ENCODE data around the gene AXIN2. TPM values are rescaled to one million over a fixed set of nuclear protein-coding genes. Genes with fewer than 3 reads are reported as not detected.

AXIN2 gene
- total RNA-seq, 1 donor from 2014 or later, result 53.4 TPM

DNA sequence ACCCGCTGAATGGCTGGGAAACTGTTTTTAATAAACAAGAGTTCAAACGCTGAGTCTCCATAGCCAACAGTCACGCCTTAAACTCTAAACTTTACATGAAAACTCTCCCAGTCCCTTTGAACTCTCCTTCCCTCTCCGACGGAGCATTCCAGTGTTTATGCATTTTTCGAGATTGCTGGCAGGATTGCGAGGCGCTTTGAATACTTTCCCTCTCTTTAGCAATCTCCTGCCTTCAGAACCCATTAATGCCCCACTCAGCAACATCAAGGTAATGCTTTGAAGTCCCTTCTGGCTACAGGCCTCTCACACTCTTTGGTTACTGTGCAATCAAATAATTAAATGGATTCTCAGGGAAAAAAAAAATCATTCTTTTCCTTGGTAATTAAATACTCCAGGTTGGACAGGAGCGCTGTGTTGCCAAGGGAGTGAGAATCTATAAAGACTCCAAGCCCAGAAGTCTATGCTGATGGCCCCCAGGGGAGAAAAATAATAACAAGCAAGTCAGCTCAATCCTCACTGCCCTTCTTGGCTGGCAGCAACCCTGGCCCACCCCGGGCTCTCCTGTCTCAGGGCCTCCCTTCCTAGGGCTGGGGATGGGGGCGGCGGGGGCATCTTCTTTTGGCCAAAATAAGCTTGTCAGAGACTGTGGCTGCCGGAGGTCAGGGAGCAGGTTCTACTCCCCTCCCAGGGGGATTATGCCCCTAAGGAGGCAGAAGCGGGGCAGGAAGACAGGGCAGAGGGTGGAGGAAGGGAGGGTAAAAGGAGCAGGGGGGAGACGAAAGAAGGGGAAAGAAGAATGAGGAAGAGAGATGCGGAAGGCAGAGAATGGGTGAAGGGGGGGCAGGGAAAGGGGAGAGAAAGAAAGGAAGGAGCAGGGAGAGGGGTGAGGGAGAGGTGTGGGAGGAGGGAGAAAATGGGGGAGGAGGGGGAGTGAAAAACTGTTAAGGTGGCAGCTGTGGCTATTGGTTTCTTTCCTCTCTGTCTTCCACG, 45.2 kb downstream of the AXIN2 start:
- H3K27ac ChIP-seq, result peak overlapping the region; percentile 81
- intact Hi-C loops (cut with DNase I), result no loop called here
- no peaks in the 10 kb centered on the region for H3K36me3 ChIP-seq
- H3K9me3 ChIP-seq, result no peaks in the 10 kb centered on the region
- ATAC-seq (peak; percentile 82 to 88), DNase-seq (no peak)
- no peak overlapping the region for H3K4me3 ChIP-seq
- TF ChIP-seq, protein P1, sequence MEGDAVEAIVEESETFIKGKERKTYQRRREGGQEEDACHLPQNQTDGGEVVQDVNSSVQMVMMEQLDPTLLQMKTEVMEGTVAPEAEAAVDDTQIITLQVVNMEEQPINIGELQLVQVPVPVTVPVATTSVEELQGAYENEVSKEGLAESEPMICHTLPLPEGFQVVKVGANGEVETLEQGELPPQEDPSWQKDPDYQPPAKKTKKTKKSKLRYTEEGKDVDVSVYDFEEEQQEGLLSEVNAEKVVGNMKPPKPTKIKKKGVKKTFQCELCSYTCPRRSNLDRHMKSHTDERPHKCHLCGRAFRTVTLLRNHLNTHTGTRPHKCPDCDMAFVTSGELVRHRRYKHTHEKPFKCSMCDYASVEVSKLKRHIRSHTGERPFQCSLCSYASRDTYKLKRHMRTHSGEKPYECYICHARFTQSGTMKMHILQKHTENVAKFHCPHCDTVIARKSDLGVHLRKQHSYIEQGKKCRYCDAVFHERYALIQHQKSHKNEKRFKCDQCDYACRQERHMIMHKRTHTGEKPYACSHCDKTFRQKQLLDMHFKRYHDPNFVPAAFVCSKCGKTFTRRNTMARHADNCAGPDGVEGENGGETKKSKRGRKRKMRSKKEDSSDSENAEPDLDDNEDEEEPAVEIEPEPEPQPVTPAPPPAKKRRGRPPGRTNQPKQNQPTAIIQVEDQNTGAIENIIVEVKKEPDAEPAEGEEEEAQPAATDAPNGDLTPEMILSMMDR (IDR thresholded peaks at IDR 0.05), result no peak
- peaks cover 19% of the 10 kb centered on the region for H3K4me1 ChIP-seq
- no peaks in the 10 kb centered on the region for H3K27me3 ChIP-seq (ENCODE audit: low read depth)

DNA sequence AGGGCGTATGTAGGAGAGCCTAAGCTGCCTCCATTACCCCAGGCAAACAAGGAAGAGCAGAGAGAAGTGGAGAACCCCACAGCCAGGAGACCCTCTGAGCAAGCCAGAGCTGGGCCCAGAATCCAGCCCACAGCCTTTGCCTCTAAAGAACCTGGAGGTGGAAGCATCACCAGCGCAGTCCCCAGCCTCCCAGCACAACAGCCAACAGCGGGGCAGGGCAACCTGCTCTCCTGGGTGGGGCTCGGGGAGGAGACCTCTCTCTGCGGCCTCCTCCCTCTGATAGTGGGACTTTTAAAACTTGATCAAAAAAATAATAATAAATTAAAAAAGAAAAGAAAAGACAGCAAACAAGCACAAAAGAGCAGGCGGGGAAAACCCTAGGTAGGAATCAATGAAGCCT, 45.9 kb downstream of the AXIN2 start:
- Histone ChIP-seq H3K36me3 (no peaks in the 10 kb centered on the region), H3K4me1 (peaks cover 19% of the 10 kb centered on the region), H3K27ac (peak overlapping the region; percentile 81), H3K9me3 (no peaks in the 10 kb centered on the region), H3K27me3 (ENCODE audit: low read depth) (no peaks in the 10 kb centered on the region), H3K4me3 (no peak overlapping the region)
- intact Hi-C loops (cut with DNase I), result no loop called here
- DNase-seq (no peak), ATAC-seq (peak; percentile 44 to 54)
- TF ChIP-seq, protein P1 (IDR thresholded peaks at IDR 0.05), result no peak

DNA sequence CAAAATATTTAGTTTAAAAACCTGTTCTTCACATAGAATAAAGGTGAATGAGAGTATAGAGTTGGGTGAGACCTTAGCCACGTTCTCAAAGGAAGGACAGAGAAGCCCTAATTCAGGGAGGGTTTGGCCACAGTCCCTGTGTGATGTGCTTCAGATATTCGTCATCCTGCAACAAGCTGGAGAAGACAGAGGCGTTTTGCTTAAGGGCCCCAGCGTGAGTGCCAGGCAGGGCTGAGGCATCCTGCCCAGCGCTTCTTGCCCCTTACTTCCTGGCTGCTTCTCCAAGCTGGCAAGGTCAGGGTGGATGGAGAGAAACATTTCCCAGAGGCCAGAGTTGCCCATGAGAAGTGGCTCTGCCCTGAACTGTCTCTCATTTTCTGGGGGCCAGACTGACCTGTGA, 46.9 kb downstream of the AXIN2 start:
- DNase-seq, result no peak
- Histone ChIP-seq H3K4me3 (no peak overlapping the region), H3K27ac (peak overlapping the region; percentile 81), H3K27me3 (ENCODE audit: low read depth) (no peaks in the 10 kb centered on the region), H3K9me3 (no peaks in the 10 kb centered on the region), H3K36me3 (no peaks in the 10 kb centered on the region), H3K4me1 (peaks cover 19% of the 10 kb centered on the region)
- ATAC-seq, result peak; percentile 14 to 56
- intact Hi-C loops (cut with DNase I), result no loop called here
- TF ChIP-seq, protein P1 (IDR thresholded peaks at IDR 0.05), result no peak

DNA sequence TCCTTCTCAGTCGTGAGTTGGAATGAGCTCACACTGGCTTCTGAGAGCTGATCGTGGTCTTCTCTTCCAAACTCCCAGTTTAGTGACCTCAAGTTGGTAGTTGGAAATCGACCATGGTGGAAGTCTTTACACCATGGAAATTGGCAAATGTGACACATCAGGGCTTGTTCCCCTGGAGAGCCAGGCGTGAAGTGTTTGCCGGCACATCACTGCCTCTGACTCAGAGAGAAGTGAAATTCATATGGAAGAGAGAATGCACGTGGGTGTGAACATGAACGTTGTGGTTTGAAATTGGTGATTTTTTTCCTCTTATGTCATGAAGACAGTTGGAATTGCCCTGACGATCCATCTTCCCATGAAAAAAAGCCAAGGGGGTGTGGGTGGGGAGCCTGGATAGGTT, 47.4 kb downstream of the AXIN2 start:
- Histone ChIP-seq H3K36me3 (no peaks in the 10 kb centered on the region), H3K27ac (peak overlapping the region; percentile 81), H3K4me3 (no peak overlapping the region), H3K27me3 (ENCODE audit: low read depth) (no peaks in the 10 kb centered on the region), H3K9me3 (no peaks in the 10 kb centered on the region), H3K4me1 (peaks cover 19% of the 10 kb centered on the region)
- ATAC-seq (peak in 1 of 2 donors; percentile 32), DNase-seq (no peak)
- TF ChIP-seq, protein P1 (IDR thresholded peaks at IDR 0.05), result no peak
- intact Hi-C loops (cut with DNase I), result no loop called here

DNA sequence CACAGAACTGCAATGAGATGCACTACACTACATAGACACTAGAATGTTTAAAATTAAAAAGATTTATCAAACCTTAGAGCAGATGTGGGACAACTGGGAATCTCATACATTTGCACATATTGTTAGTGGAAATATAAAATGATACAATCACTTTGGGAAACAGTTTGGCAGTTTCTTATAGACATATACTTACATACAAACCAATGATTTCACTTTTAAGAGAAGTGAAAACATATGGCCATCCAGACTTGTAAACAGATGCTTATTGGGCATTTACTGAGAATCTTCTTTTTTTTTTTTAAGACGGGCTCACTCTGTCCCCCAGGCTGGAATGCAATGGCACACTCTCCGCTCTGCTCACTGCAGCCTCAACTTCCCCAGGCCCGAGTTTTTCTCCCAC, 50.1 kb downstream of the AXIN2 start:
- no peak for ATAC-seq
- no peak overlapping the region for H3K27ac ChIP-seq
- no peaks in the 10 kb centered on the region for H3K27me3 ChIP-seq (ENCODE audit: low read depth)
- no peak for DNase-seq
- H3K4me1 ChIP-seq, result peaks cover 13% of the 10 kb centered on the region
- TF ChIP-seq, protein P1 (IDR thresholded peaks at IDR 0.05), result no peak
- H3K36me3 ChIP-seq, result no peaks in the 10 kb centered on the region
- intact Hi-C loops (cut with DNase I), result no loop called here
- H3K4me3 ChIP-seq, result no peak overlapping the region
- no peaks in the 10 kb centered on the region for H3K9me3 ChIP-seq

All from lower lobe of right lung (tissue), 2 donors.